HepG2 (cell line): ENCODE data around the gene CFAP97. TPM values are rescaled to one million over a fixed set of nuclear protein-coding genes. Genes with fewer than 3 reads are reported as not detected.

Source experiments
- ATAC-seq: fragments of 200-7000 bp; cut with Tn5 transposase; 3 replicates; pipeline ENCODE4 v1.9.1; 2020; ENCODE audit warnings: mild to moderate bottlenecking, moderate library complexity
- BruUV-seq: library from RNA; stranded (reverse); fragments of 400-500 nt; replicated peaks from 2 replicates; lab custom pipeline; 2021; lab: Mats Ljungman, UMichigan
- CTCF ChIA-PET: fragments of 300-600 bp; formaldehyde crosslinking; extraction: SDS; loops from one replicate; lab custom pipeline; 2021; ENCODE audit warnings: low total read pairs, inconsistent platforms, low intra/inter-chr PET ratio; lab: Yijun Ruan, JAX
- POLR2A ChIA-PET: fragments of 350-600 bp; sonication (Branson Sonifier 250); formaldehyde crosslinking; loops from one replicate; lab custom pipeline; 2020; ENCODE audit warnings: antibody characterized with exemption, inconsistent platforms; lab: Yijun Ruan, JAX
- DNase-seq: peaks from one replicate; pipeline ENCODE4 v3.0.0-alpha.2; 2015; ENCODE audit warnings: low spot score
- FAIRE-seq: peaks from 3 replicates; lab custom pipeline; 2011; peaks lifted over from hg19 to GRCh38; lab: Jason Lieb, UNC
- H2AFZ ChIP-seq: one replicate; pipeline ENCODE4 v1.6.1; 2011; ENCODE audit warnings: low read length, inconsistent platforms
- H3K27ac ChIP-seq: fragments of 300-600 bp; 3 replicates; pipeline ENCODE4 v1.8.0; 2011; ENCODE audit warnings: mixed run types, mild to moderate bottlenecking, mixed read lengths, low read length, inconsistent platforms; ENCODE audit not compliant: insufficient read depth; ENCODE audit errors: extremely low read length
- H3K27me3 ChIP-seq, 2 experiments: fragments of 200-600 bp in 1 of 2; 2 replicates in 1 of 2; 3 replicates in 1 of 2; pipeline versions ENCODE4 v1.6.0 to v1.8.0; 2011; ENCODE audit warnings: low read length in 2 of 2, mild to moderate bottlenecking in 2 of 2, moderate library complexity in 2 of 2, inconsistent platforms in 1 of 2; ENCODE audit not compliant: insufficient read depth in 2 of 2, control insufficient read depth in 1 of 2
- H3K36me3 ChIP-seq, 2 experiments: fragments of 200-600 bp in 1 of 2; replicated peaks in 1 of 2; 2 replicates in 1 of 2; 3 replicates in 1 of 2; pipeline versions ENCODE4 v1.5.1 to v1.8.0; 2011; ENCODE audit warnings: low read length in 2 of 2, inconsistent platforms in 1 of 2; ENCODE audit not compliant: insufficient read depth in 2 of 2, control insufficient read depth in 1 of 2
- H3K4me1 ChIP-seq: 2 replicates; pipeline ENCODE4 v1.5.1; 2012; ENCODE audit warnings: low read length, inconsistent platforms; ENCODE audit not compliant: insufficient read depth
- H3K4me2 ChIP-seq: 2 replicates; pipeline ENCODE4 v1.6.0; 2011; ENCODE audit warnings: low read depth, low read length, inconsistent platforms
- H3K4me3 ChIP-seq, 3 experiments: fragments of 200-600 bp in 1 of 3; sonication (generic), shearing (Covaris generic) in 1 of 3; replicated peaks in 1 of 3; 2 replicates each; pipeline ENCODE4 v1.5.1; 2011 to 2016; ENCODE audit warnings: low read length in 3 of 3, inconsistent platforms in 2 of 3, low read depth in 2 of 3, mild to moderate bottlenecking in 2 of 3, control low read depth in 1 of 3, mixed read lengths in 1 of 3; ENCODE audit not compliant: insufficient read depth in 1 of 3
- H3K79me2 ChIP-seq: one replicate; pipeline ENCODE4 v1.6.1; 2011; ENCODE audit warnings: low read length, inconsistent platforms; ENCODE audit not compliant: insufficient read depth
- H3K9ac ChIP-seq: 2 replicates; pipeline ENCODE4 v1.6.0; 2011; ENCODE audit warnings: mild to moderate bottlenecking, low read depth, low read length, inconsistent platforms; ENCODE audit not compliant: insufficient read depth
- H3K9me3 ChIP-seq: 2 replicates; pipeline ENCODE4 v1.5.1; 2012; ENCODE audit warnings: mild to moderate bottlenecking, low read length
- H4K20me1 ChIP-seq: 2 replicates; pipeline ENCODE4 v1.6.0; 2011; ENCODE audit warnings: inconsistent platforms, mild to moderate bottlenecking, low read length, moderate library complexity; ENCODE audit not compliant: insufficient read depth
- ATF7 ChIP-seq, 2 experiments: fragments of 450-650 bp in 1 of 2; sonication (generic) in 1 of 2; formaldehyde crosslinking in 1 of 2; IDR thresholded peaks; 2 replicates each; pipeline versions ENCODE4 v1.4.0 to v1.6.1; 2016 to 2020; ENCODE audit warnings: antibody characterized with exemption in 1 of 2, mild to moderate bottlenecking in 1 of 2, missing genetic modification reagents in 1 of 2
- CEBPB ChIP-seq: IDR thresholded peaks from 2 replicates; pipeline ENCODE4 v1.6.1; 2011; ENCODE audit warnings: low read depth, low read length, improper control_type of control experiment, borderline replicate concordance
- EP300 ChIP-seq, 3 experiments: sonication (generic) in 1 of 3; formaldehyde crosslinking in 1 of 3; IDR thresholded peaks; 2 replicates each; pipeline versions ENCODE4 v1.5.1 to v1.6.1; 2011 to 2020; ENCODE audit warnings: low read depth in 2 of 3, low read length in 2 of 3, borderline replicate concordance in 1 of 3, improper control_type of control experiment in 1 of 3, mild to moderate bottlenecking in 1 of 3, missing genetic modification reagents in 1 of 3, moderate library complexity in 1 of 3
- GPBP1L1 ChIP-seq: sonication (generic); formaldehyde crosslinking; IDR thresholded peaks from 2 replicates; pipeline ENCODE4 v1.5.0; 2020; ENCODE audit warnings: mild to moderate bottlenecking, missing genetic modification reagents
- JDP2 ChIP-seq: sonication (generic); formaldehyde crosslinking; IDR thresholded peaks from 2 replicates; pipeline ENCODE4 v1.8.1; 2022; ENCODE audit warnings: missing genetic modification reagents, borderline replicate concordance
- JUND ChIP-seq: sonication (generic); formaldehyde crosslinking; IDR thresholded peaks from 2 replicates; pipeline ENCODE4 v1.8.0; 2022; ENCODE audit warnings: mild to moderate bottlenecking, missing genetic modification reagents
- NCOA1 ChIP-seq: sonication (generic); formaldehyde crosslinking; IDR thresholded peaks from 2 replicates; pipeline ENCODE4 v1.9.0; 2021; ENCODE audit warnings: missing genetic modification reagents
- ZNF674 ChIP-seq: sonication (generic); formaldehyde crosslinking; IDR thresholded peaks from 2 replicates; pipeline ENCODE4 v1.5.0; 2020; ENCODE audit warnings: low read depth, mild to moderate bottlenecking, missing genetic modification reagents
- WGBS: methylation state at CpG from one replicate; pipeline ENCODE4 v1.1.6; 2017; ENCODE audit warnings: low lambda C conversion rate; 5-methylcytosine and 5-hydroxymethylcytosine counted together
- in situ Hi-C: cut with HindIII; loops from 2 replicates; pipeline ENCODE4 v1.10.0; 2017; ENCODE audit warnings: low pct_unique_long_range_greater_than_20kb; ENCODE audit not compliant: extremely low pct_ligation_motif_present
- intact Hi-C: fragments of 100-400 bp; cut with micrococcal nuclease; formaldehyde crosslinking; loops from one replicate; pipeline ENCODE4 v1.10.0; 2022; ENCODE audit not compliant: unreplicated experiment
- polyA plus RNA-seq, 8 experiments: library from polyadenylated mRNA; depleted of rRNA in 3 of 8; stranded (reverse) in 7 of 8; unstranded in 1 of 8; fragments of >200 nt; fragmentation: Illumina TruSeq in 4 of 8; extraction: Trizol in 4 of 8; gene quantifications; 2 replicates each; pipeline versions ENCODE4 v1.2.1 to v1.2.3, GENCODE V29; 2011 to 2016; ENCODE audit warnings: low read depth in 4 of 8, missing spikeins in 1 of 8, mixed read lengths in 1 of 8; ENCODE audit not compliant: insufficient read depth in 1 of 8
- total RNA-seq, 5 experiments: library from RNA; depleted of rRNA; stranded (reverse); fragments of >200 nt; fragmentation: Illumina TruSeq; extraction: Trizol; gene quantifications; 2 replicates each; pipeline ENCODE4 v1.2.3, GENCODE V29; 2016; ENCODE audit warnings: low read depth in 1 of 5
- TF ChIP-seq, protein P1 (sequence below): IDR thresholded peaks from 2 replicates; pipeline ENCODE4 v1.6.1; 2016; ENCODE audit warnings: control low read depth
- TF ChIP-seq, protein P2 (sequence below): sonication (generic); formaldehyde crosslinking; IDR thresholded peaks from 2 replicates; pipeline ENCODE4 v1.8.0; 2022; ENCODE audit warnings: missing genetic modification reagents, mild to moderate bottlenecking, inconsistent platforms, borderline replicate concordance
- TF ChIP-seq, protein P3 (sequence below): sonication (generic); formaldehyde crosslinking; conservative IDR thresholded peaks from 2 replicates; pipeline ENCODE4 v1.4.0; 2020; ENCODE audit warnings: missing genetic modification reagents

The CFAP97 gene
- total and polyA plus RNA-seq, 2 of the 13 experiments (the other 11 are each of a cell fraction or from before 2014, with no cell fraction given), result 32.1 to 44.4 TPM

- in situ Hi-C loops (no loop called here), intact Hi-C loops (no loop called here)
- ATAC-seq (no peak), FAIRE-seq (no peak), DNase-seq (no peak)
- peaks cover 9% of the 10 kb centered on the region for H3K79me2 ChIP-seq
- ChIA-PET POLR2A (no interaction called here), CTCF (no interaction called here)
- H3K9me3 ChIP-seq, result no peaks in the 10 kb centered on the region
- 97% methylated on average over 1 of the region's 1 CpG for WGBS
- BruUV-seq, result no TSS peak
- no peak overlapping the region for H3K4me2 ChIP-seq
- H3K4me3 ChIP-seq, result no peak overlapping the region
- peaks cover 0 to 21% of the 10 kb centered on the region in 2 experiments; a peak in 2 of 5 replicates for H3K36me3 ChIP-seq
- H3K27ac ChIP-seq, result no peak overlapping the region
- H2AFZ ChIP-seq, result no peak overlapping the region
- no peaks in the 10 kb centered on the region for H4K20me1 ChIP-seq
- H3K9ac ChIP-seq, result no peak overlapping the region
- 0 out of 2 replicates have a peak, but pooled peaks cover 7% of the 10 kb centered on the region for H3K4me1 ChIP-seq
- no peaks in the 10 kb centered on the region; a peak in 1 of 5 replicates for H3K27me3 ChIP-seq
- TF ChIP-seq, protein P1, sequence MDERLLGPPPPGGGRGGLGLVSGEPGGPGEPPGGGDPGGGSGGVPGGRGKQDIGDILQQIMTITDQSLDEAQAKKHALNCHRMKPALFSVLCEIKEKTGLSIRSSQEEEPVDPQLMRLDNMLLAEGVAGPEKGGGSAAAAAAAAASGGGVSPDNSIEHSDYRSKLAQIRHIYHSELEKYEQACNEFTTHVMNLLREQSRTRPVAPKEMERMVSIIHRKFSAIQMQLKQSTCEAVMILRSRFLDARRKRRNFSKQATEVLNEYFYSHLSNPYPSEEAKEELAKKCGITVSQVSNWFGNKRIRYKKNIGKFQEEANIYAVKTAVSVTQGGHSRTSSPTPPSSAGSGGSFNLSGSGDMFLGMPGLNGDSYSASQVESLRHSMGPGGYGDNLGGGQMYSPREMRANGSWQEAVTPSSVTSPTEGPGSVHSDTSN (CRISPR knock-in tag), result no peak
- TF ChIP-seq NCOA1 (CRISPR knock-in tag) (no peak), JUND (CRISPR knock-in tag) (no peak)
Measured at GRCh38 chr4:185247151-185247550, 43.4 kb upstream of the CFAP97 start.

GRCh38 chr4:185246453-185246852 lies 42.7 kb upstream of the CFAP97 start:
- 0 out of 2 replicates have a peak, but pooled peaks cover 7% of the 10 kb centered on the region for H3K4me1 ChIP-seq
- intact Hi-C loops (no loop called here), in situ Hi-C loops (no loop called here)
- ATAC-seq, result no peak
- H3K36me3 ChIP-seq, result peaks cover 0 to 17% of the 10 kb centered on the region in 2 experiments; a peak in 2 of 5 replicates
- CTCF ChIA-PET, result no interaction called here
- no peaks in the 10 kb centered on the region for H4K20me1 ChIP-seq
- no peak for DNase-seq
- no peak for FAIRE-seq
- POLR2A ChIA-PET, result interaction anchor here (1.0 kb wide), 1 partner anchor 38 kb away, joined by 3 read pairs; no protein-coding TSS in a partner anchor
- H3K27ac ChIP-seq, result no peak overlapping the region
- 66% methylated on average over 1 of the region's 1 CpG for WGBS
- no peak overlapping the region for H3K4me2 ChIP-seq
- H2AFZ ChIP-seq, result no peak overlapping the region
- no TSS peak for BruUV-seq
- H3K9ac ChIP-seq, result no peak overlapping the region
- no peak overlapping the region for H3K4me3 ChIP-seq
- no peaks in the 10 kb centered on the region for H3K9me3 ChIP-seq
- no peaks in the 10 kb centered on the region; a peak in 1 of 5 replicates for H3K27me3 ChIP-seq
- H3K79me2 ChIP-seq, result peaks cover 9% of the 10 kb centered on the region
- TF ChIP-seq ZNF674 (CRISPR knock-in tag), result no peak
- TF ChIP-seq, protein P2, sequence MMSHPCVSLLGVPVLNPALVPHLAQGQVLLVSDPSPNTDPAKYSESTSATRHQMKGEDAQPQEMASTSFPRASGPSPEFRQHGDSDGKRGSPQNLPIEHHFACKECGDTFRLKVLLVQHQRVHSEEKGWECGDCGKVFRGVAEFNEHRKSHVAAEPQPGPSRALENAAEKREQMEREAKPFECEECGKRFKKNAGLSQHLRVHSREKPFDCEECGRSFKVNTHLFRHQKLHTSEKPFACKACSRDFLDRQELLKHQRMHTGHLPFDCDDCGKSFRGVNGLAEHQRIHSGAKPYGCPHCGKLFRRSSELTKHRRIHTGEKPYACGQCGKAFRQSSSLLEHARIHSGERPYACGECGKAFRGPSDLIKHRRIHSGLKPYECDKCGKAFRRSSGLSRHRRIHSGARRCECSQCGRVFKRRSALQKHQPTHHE (CRISPR knock-in tag), result no peak
- TF ChIP-seq GPBP1L1 (CRISPR knock-in tag), result no peak
- TF ChIP-seq EP300 (IDR thresholded peaks at IDR 0.05; ENCODE audit: low read depth in 2 of 2, low read length in 2 of 2), result no peak
- TF ChIP-seq EP300 (CRISPR knock-in tag; IDR thresholded peaks at IDR 0.05; ENCODE audit: borderline replicate concordance), result no peak
- TF ChIP-seq JDP2 (CRISPR knock-in tag), result no peak
- TF ChIP-seq, protein P3, sequence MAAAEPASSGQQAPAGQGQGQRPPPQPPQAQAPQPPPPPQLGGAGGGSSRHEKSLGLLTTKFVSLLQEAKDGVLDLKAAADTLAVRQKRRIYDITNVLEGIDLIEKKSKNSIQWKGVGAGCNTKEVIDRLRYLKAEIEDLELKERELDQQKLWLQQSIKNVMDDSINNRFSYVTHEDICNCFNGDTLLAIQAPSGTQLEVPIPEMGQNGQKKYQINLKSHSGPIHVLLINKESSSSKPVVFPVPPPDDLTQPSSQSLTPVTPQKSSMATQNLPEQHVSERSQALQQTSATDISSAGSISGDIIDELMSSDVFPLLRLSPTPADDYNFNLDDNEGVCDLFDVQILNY, result no peak
- peak; percentile 71; the same call in 1 of the 2 replicates for TF ChIP-seq CEBPB
- TF ChIP-seq ATF7 (IDR thresholded peaks at IDR 0.05), result peak; percentile 83
- no peak for TF ChIP-seq ATF7 (CRISPR knock-in tag; IDR thresholded peaks at IDR 0.05)
